Muscle of leg (tissue), 11 donors: ENCODE measurements around the gene SHB. TPM values are rescaled to one million over a fixed set of nuclear protein-coding genes. Genes with fewer than 3 reads are reported as not detected.
"Not testable (repeated sequence)": the region's sequence is repeated elsewhere in the genome, so short reads cannot be mapped to it uniquely, and the experiment has no call there.

Experiments
- DNase-seq: peaks from one replicate; pipeline ENCODE4 v3.0.0; 2013
- H3K27ac ChIP-seq: one replicate; pipeline ENCODE4 v1.5.1; 2013; ENCODE audit warnings: mild to moderate bottlenecking, low read length, control low read depth
- H3K27me3 ChIP-seq: one replicate; pipeline ENCODE4 v1.6.1; 2013; ENCODE audit warnings: low read length; ENCODE audit not compliant: control insufficient read depth, insufficient read depth
- H3K36me3 ChIP-seq: one replicate; pipeline ENCODE4 v1.6.1; 2013; ENCODE audit warnings: low read length; ENCODE audit not compliant: control insufficient read depth, insufficient read depth
- H3K4me1 ChIP-seq: one replicate; pipeline ENCODE4 v1.6.1; 2013; ENCODE audit warnings: low read length; ENCODE audit not compliant: control insufficient read depth, insufficient read depth
- H3K4me3 ChIP-seq: one replicate; pipeline ENCODE4 v1.5.1; 2013; ENCODE audit warnings: low read length, control low read depth
- H3K9me3 ChIP-seq: replicated peaks from 2 replicates; pipeline ENCODE4 v1.6.1; 2013; ENCODE audit warnings: low read depth, low read length; ENCODE audit not compliant: control insufficient read depth
- WGBS: methylation state at CpG from one replicate; pipeline ENCODE4 v1.1.5; 2013; ENCODE audit warnings: missing lambda C conversion rate; ENCODE audit not compliant: insufficient coverage; 5-methylcytosine and 5-hydroxymethylcytosine counted together
- polyA plus RNA-seq, 8 donors: library from polyadenylated mRNA; unstranded; fragments of 120-200 nt; gene quantifications; one replicate each; pipeline versions ENCODE4 v1.2.1 to v1.2.3, GENCODE V29; 2013; ENCODE audit warnings: inconsistent platforms in 1 of 8, low replicate concordance in 1 of 8; ENCODE audit not compliant: insufficient read length in 8 of 8, insufficient read depth in 1 of 8
- total RNA-seq: library from RNA; stranded (reverse); fragments of 120-200 nt; gene quantifications from one replicate; pipeline ENCODE4 v1.2.4, GENCODE V29; 2013

The SHB gene
- total and polyA plus RNA-seq, 9 donors, result 5.0 to 9.1 (median 6.2) TPM

GRCh38 chr9:37913480-37914153 is 155.4 kb downstream of the SHB start:
- 57% methylated on average over 7 of the region's 11 CpGs for WGBS
- no peaks in the 10 kb centered on the region for H3K27me3 ChIP-seq
- H3K9me3 ChIP-seq, result no peaks in the 10 kb centered on the region
- H3K36me3 ChIP-seq, result peaks cover 16% of the 10 kb centered on the region
- peak; percentile 88 for DNase-seq
- no peak overlapping the region for H3K4me3 ChIP-seq
- H3K4me1 ChIP-seq, result peaks cover 14% of the 10 kb centered on the region
- no peak overlapping the region for H3K27ac ChIP-seq

GRCh38 chr9:37911271-37911681 is 157.8 kb downstream of the SHB start:
- WGBS, result 11% methylated on average over 5 of the region's 6 CpGs
- no peak overlapping the region for H3K4me3 ChIP-seq
- DNase-seq, result no peak
- no peak overlapping the region for H3K27ac ChIP-seq
- no peaks in the 10 kb centered on the region for H3K27me3 ChIP-seq
- H3K9me3 ChIP-seq, result no peaks in the 10 kb centered on the region
- H3K36me3 ChIP-seq, result no peaks in the 10 kb centered on the region
- H3K4me1 ChIP-seq, result peaks cover 5% of the 10 kb centered on the region

- no peak for DNase-seq
- H3K27me3 ChIP-seq, result no peaks in the 10 kb centered on the region
- no peak overlapping the region for H3K4me3 ChIP-seq
- peaks cover 6% of the 10 kb centered on the region for H3K4me1 ChIP-seq
- H3K9me3 ChIP-seq, result no peaks in the 10 kb centered on the region
- no peaks in the 10 kb centered on the region for H3K36me3 ChIP-seq
- no peak overlapping the region for H3K27ac ChIP-seq
- no CpG with 5 or more reads among the region's 4 CpGs for WGBS
Observed at GRCh38 chr9:37910271-37910670, 158.8 kb downstream of the SHB start.

GRCh38 chr9:37909836-37910235 is 159.2 kb downstream of the SHB start:
- H3K4me1 ChIP-seq, H3K4me3 ChIP-seq, DNase-seq, H3K36me3 ChIP-seq, H3K27me3 ChIP-seq, H3K9me3 ChIP-seq, H3K27ac ChIP-seq: not testable (repeated sequence)
- whole genome bisulfite sequencing, result 75% methylated on average over 3 of the region's 5 CpGs

GRCh38 chr9:37909326-37909725 is 159.7 kb downstream of the SHB start:
- Histone ChIP-seq H3K36me3 (no peaks in the 10 kb centered on the region), H3K27me3 (no peaks in the 10 kb centered on the region), H3K9me3 (no peaks in the 10 kb centered on the region), H3K4me1 (peaks cover 11% of the 10 kb centered on the region), H3K27ac (no peak overlapping the region), H3K4me3 (no peak overlapping the region)
- WGBS, result 81% methylated on average over 2 of the region's 3 CpGs
- DNase-seq, result no peak

- 83% methylated on average over 1 of the region's 4 CpGs for WGBS
- no peak for DNase-seq
- H3K27ac ChIP-seq, result no peak overlapping the region
- H3K4me3 ChIP-seq, result no peak overlapping the region
- H3K9me3 ChIP-seq, result no peaks in the 10 kb centered on the region
- no peaks in the 10 kb centered on the region for H3K36me3 ChIP-seq
- H3K4me1 ChIP-seq, result peaks cover 11% of the 10 kb centered on the region
- no peaks in the 10 kb centered on the region for H3K27me3 ChIP-seq
Observed at GRCh38 chr9:37908698-37909186, 160.3 kb downstream of the SHB start.

- no peak overlapping the region for H3K4me3 ChIP-seq
- no peaks in the 10 kb centered on the region for H3K27me3 ChIP-seq
- no peak overlapping the region for H3K27ac ChIP-seq
- H3K9me3 ChIP-seq, result no peaks in the 10 kb centered on the region
- H3K4me1 ChIP-seq, result peaks cover 12% of the 10 kb centered on the region
- WGBS, result 82% methylated on average over 1 of the region's 4 CpGs
- no peak for DNase-seq
- H3K36me3 ChIP-seq, result no peaks in the 10 kb centered on the region
Observed at GRCh38 chr9:37908283-37908682, 160.7 kb downstream of the SHB start.

GRCh38 chr9:37906312-37907239 is 162.5 kb downstream of the SHB start:
- Histone ChIP-seq H3K4me1 (peaks cover 19% of the 10 kb centered on the region), H3K36me3 (no peaks in the 10 kb centered on the region), H3K4me3 (no peak overlapping the region), H3K27ac (no peak overlapping the region), H3K9me3 (no peaks in the 10 kb centered on the region), H3K27me3 (no peaks in the 10 kb centered on the region)
- no peak for DNase-seq
- WGBS, result 62% methylated on average over 7 of the region's 11 CpGs

GRCh38 chr9:37905776-37906175 is 163.3 kb downstream of the SHB start:
- Histone ChIP-seq H3K4me1 (peaks cover 19% of the 10 kb centered on the region), H3K27ac (no peak overlapping the region), H3K27me3 (no peaks in the 10 kb centered on the region), H3K9me3 (no peaks in the 10 kb centered on the region), H3K36me3 (no peaks in the 10 kb centered on the region), H3K4me3 (no peak overlapping the region)
- 88% methylated on average over 3 of the region's 4 CpGs for WGBS
- DNase-seq, result no peak

GRCh38 chr9:37905131-37905505 is 163.9 kb downstream of the SHB start:
- 63% methylated on average over 3 of the region's 10 CpGs for WGBS
- no peak overlapping the region for H3K27ac ChIP-seq

More at GRCh38 chr9:37905131-37905505, 163.9 kb downstream of the SHB start:
- peaks cover 19% of the 10 kb centered on the region for H3K4me1 ChIP-seq
- no peaks in the 10 kb centered on the region for H3K36me3 ChIP-seq
- no peaks in the 10 kb centered on the region for H3K9me3 ChIP-seq
- no peak for DNase-seq
- H3K27me3 ChIP-seq, result no peaks in the 10 kb centered on the region
- H3K4me3 ChIP-seq, result peak overlapping the region; percentile 78
